HepG2 (cell line): ENCODE data around the gene NGB.

Experiments used
- EP300 ChIP-seq, 3 experiments: sonication (generic) in 1 of 3; formaldehyde crosslinking in 1 of 3; IDR thresholded peaks; 2 replicates each; pipeline versions ENCODE4 v1.5.1 to v1.6.1; 2011 to 2020; ENCODE audit warnings: low read depth in 2 of 3, low read length in 2 of 3, borderline replicate concordance in 1 of 3, improper control_type of control experiment in 1 of 3, mild to moderate bottlenecking in 1 of 3, missing genetic modification reagents in 1 of 3, moderate library complexity in 1 of 3
- KDM1A ChIP-seq: IDR thresholded peaks from 2 replicates; pipeline ENCODE4 v1.6.1; 2016; ENCODE audit warnings: missing compliant biosample characterization
- MAZ ChIP-seq, 2 experiments: sonication (generic) in 1 of 2; formaldehyde crosslinking in 1 of 2; IDR thresholded peaks; 2 replicates each; pipeline versions ENCODE4 v1.5.0 to v1.6.1; 2012 to 2020; ENCODE audit warnings: low read depth in 2 of 2, mild to moderate bottlenecking in 2 of 2, borderline replicate concordance in 1 of 2, improper control_type of control experiment in 1 of 2, low read length in 1 of 2, missing genetic modification reagents in 1 of 2, moderate library complexity in 1 of 2
- NR2F2 ChIP-seq: IDR thresholded peaks from 2 replicates; pipeline ENCODE4 v1.6.1; 2012; ENCODE audit warnings: low read depth, inconsistent platforms, borderline replicate concordance
- SMAD3 ChIP-seq: sonication (generic); formaldehyde crosslinking; IDR thresholded peaks from 2 replicates; pipeline ENCODE4 v1.4.0; 2020; ENCODE audit warnings: missing genetic modification reagents
- ZFX ChIP-seq: sonication (generic); formaldehyde crosslinking; IDR thresholded peaks from 2 replicates; pipeline ENCODE4 v1.4.0; 2020; ENCODE audit warnings: mild to moderate bottlenecking, low read depth, missing genetic modification reagents, moderate library complexity
- ZNF841 ChIP-seq: sonication (generic); formaldehyde crosslinking; IDR thresholded peaks from 2 replicates; pipeline ENCODE4 v1.8.1; 2023; ENCODE audit warnings: missing genetic modification reagents, borderline replicate concordance
- TF ChIP-seq, protein P1 (sequence below): sonication (generic); formaldehyde crosslinking; IDR thresholded peaks from 2 replicates; pipeline ENCODE4 v1.4.0; 2020; ENCODE audit warnings: mild to moderate bottlenecking, missing genetic modification reagents, borderline replicate concordance

GRCh38 chr14:77310026-77310425 lies 39.0 kb upstream of the NGB start:
- no peak for TF ChIP-seq MAZ (IDR thresholded peaks at IDR 0.05; ENCODE audit: borderline replicate concordance, low read depth, low read length)
- no peak for TF ChIP-seq MAZ (CRISPR knock-in tag; IDR thresholded peaks at IDR 0.05; ENCODE audit: low read depth)
- no peak for TF ChIP-seq NR2F2
- no peak for TF ChIP-seq ZFX (CRISPR knock-in tag)
- TF ChIP-seq EP300 (IDR thresholded peaks at IDR 0.05; ENCODE audit: low read depth in 2 of 2, low read length in 2 of 2) = no peak
- TF ChIP-seq EP300 (CRISPR knock-in tag; IDR thresholded peaks at IDR 0.05; ENCODE audit: borderline replicate concordance) = no peak
- TF ChIP-seq ZNF841 (CRISPR knock-in tag) = no peak
- TF ChIP-seq SMAD3 (CRISPR knock-in tag) = no peak
- TF ChIP-seq KDM1A (CRISPR knock-in tag) = no peak
- TF ChIP-seq, protein P1, sequence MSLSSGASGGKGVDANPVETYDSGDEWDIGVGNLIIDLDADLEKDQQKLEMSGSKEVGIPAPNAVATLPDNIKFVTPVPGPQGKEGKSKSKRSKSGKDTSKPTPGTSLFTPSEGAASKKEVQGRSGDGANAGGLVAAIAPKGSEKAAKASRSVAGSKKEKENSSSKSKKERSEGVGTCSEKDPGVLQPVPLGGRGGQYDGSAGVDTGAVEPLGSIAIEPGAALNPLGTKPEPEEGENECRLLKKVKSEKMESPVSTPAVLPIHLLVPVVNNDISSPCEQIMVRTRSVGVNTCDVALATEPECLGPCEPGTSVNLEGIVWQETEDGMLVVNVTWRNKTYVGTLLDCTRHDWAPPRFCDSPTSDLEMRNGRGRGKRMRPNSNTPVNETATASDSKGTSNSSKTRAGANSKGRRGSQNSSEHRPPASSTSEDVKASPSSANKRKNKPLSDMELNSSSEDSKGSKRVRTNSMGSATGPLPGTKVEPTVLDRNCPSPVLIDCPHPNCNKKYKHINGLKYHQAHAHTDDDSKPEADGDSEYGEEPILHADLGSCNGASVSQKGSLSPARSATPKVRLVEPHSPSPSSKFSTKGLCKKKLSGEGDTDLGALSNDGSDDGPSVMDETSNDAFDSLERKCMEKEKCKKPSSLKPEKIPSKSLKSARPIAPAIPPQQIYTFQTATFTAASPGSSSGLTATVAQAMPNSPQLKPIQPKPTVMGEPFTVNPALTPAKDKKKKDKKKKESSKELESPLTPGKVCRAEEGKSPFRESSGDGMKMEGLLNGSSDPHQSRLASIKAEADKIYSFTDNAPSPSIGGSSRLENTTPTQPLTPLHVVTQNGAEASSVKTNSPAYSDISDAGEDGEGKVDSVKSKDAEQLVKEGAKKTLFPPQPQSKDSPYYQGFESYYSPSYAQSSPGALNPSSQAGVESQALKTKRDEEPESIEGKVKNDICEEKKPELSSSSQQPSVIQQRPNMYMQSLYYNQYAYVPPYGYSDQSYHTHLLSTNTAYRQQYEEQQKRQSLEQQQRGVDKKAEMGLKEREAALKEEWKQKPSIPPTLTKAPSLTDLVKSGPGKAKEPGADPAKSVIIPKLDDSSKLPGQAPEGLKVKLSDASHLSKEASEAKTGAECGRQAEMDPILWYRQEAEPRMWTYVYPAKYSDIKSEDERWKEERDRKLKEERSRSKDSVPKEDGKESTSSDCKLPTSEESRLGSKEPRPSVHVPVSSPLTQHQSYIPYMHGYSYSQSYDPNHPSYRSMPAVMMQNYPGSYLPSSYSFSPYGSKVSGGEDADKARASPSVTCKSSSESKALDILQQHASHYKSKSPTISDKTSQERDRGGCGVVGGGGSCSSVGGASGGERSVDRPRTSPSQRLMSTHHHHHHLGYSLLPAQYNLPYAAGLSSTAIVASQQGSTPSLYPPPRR (CRISPR knock-in tag) = no peak
